NCI-H2227 treated with DMSO at 0.1 percent for 48 hours (cell line): ENCODE results near the gene SYT1.

Experiments used
- DNase-seq: peaks from one replicate; lab custom pipeline; 2025; lab: John Stamatoyannopoulos, UW

Gene SYT1

DNA sequence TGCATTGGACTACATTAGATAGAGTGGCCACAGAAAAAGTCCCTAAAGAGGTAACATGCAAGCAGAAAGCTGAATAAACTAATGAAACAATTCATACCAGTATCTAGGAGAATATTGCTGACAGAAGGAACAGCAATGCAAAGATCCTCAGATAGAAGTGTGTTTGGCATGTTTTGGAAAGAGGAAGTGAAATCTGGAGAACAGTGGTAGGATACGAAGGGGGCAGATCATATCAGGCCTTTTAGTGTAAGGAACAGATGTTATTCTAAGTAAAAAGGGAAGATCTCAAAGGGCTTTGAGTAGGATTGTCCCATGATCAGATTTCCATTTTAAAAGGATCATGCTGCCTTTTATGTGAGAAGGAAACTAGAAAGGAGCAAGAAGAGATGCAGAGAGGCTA lies 483.3 kb downstream of the SYT1 start:
- no peak for DNase-seq

DNA sequence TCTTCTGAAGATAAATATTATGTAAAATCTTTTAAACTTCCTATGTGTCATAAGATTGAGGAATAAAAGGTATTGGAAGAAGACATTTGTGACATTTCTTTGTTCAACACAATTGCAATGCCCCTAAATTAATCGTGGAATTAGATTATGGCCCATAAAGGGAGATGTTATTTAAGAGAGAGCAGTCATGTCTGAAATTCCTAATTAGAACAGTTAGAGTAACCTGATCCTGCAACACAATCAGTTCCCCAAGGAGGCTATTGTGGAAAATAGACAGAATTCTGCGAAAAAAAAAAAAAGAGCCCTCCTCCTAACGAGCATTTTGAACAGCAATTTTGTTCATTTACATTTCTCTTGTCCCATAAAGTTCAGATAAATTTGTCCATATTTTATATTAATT lies 486.7 kb downstream of the SYT1 start:
- no peak for DNase-seq

DNA sequence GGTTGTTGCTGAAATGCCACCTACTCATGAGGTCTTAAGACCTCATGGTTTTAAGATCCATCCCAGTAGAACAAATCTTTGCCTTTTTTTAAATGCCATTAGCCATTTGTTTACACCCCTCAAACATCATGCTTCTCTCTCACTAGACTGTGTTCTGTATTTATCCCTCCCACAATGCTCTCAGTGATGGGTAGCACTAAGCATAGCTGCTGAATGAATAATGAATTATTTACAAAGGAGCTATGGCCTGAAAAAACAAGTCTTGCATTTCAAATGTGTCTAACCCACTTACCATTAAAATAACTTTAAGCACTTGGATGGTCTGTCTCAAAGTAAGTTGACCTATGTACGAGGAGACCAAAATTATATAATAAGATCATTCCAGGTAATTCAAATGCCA lies 491.6 kb downstream of the SYT1 start:
- no peak for DNase-seq

DNA sequence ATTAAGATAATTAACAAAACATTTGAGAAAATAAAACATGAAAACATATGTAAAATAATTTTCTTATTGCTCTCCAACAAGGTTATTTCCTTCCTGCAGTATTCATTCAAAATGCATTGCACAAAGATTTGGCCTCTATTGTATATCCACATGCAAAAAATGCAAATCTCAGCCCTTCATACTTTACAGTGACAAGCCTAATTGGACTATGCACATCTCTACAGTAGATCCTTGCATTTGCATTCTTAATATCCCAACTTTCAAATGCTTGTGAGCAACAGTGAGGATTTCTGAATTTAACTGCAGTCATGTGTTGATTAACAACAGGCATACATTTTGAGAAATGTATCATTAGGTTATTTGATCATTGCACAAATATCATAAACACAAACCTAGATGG lies 492.5 kb downstream of the SYT1 start:
- no peak for DNase-seq

DNA sequence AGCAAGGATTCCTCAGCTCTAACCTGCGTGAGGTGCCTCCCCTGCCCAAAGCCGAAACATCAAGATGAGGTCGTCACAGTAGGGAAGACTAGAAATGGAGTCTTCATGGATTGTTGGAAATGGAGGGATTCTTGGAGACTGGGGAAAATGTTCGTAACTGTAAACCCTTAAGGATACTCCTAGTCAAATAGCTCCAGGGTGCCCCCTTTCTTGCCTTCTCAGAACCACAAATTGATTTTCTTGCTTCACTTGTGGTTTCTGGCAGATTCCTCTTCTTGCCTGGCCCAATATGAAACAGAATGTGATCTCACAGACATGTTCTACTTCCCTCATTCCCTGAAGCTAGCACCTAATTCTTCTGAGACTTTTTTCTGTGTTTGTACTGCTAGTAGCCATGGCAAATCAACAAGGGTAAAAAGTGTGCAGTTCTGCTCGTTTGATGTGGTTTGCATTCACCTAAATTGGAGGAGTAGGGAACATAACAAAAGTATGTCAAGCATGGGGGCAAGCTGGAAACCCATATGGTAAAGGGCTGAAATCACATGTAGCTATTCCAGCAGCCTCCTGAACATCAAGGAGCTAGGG lies 494.2 kb downstream of the SYT1 start:
- DNase-seq = no peak

DNA sequence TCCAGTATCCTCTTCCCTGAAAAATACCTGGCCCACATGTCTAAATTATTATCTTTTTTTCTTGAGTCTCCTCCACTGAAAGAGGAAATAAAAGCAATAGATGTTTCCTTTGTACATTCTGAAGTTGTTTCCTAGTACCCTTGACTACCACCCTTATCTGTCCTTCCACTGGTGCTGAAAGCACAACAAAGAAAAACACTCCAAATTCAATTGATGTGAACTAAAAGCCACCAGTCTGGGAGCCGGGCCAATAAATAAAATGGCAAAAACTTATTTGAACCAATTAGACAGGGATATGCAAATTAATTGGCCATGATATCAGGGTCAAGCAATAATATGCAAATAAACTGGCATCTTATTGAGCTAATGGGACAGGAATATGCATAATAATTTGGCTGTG lies 495.7 kb downstream of the SYT1 start:
- no peak for DNase-seq

- DNase-seq = no peak
Observed at GRCh38 chr12:79360936-79361335, 496.4 kb downstream of the SYT1 start.

GRCh38 chr12:79364197-79364596 lies 499.6 kb downstream of the SYT1 start:
- DNase-seq = no peak

GRCh38 chr12:79366374-79366773 lies 501.8 kb downstream of the SYT1 start:
- no peak for DNase-seq

DNA sequence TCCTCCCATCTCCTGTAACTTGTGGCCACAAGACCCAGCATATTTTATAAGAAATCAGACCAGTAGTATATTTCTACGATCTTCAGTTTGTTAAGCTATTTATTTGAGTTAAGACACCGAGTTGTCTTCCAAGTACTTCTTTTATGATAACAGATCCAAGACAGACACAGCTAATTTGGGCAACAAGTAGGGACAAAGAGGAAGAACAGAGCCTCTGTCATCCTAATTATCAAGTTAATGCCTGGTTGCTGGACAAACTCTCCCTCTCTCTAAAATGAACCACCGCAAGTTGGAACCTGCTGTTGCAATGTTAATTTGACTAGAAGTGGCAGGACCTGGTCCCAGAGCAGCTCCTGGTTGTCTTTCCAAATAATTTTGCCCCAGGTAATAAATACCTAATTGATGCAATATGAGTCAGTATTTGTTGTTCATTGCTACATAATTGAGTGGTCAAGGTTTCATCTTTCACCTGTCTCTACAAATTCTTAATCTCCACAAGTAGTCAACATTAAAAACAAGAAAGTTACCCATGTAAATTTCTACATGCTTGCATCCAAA lies 502.5 kb downstream of the SYT1 start:
- DNase-seq = no peak

DNA sequence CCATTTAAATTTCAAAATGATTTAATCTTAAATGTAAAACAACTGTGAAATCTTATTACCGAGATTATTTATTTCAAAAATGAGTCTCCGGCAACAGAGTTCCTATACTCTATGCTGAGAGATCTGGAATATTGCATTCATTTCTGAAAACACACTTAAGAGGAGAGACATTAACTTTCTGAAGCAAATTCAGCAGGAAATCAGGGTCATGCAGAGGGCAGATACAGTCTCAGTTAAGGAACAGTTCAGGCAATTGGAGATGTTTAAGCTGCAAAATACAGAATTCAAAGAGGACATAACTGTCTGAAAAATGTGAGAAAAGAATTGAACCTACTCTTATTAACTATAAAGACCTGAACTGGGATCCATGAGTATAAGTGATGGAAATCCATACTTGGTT lies 505.4 kb downstream of the SYT1 start:
- no peak for DNase-seq

DNA sequence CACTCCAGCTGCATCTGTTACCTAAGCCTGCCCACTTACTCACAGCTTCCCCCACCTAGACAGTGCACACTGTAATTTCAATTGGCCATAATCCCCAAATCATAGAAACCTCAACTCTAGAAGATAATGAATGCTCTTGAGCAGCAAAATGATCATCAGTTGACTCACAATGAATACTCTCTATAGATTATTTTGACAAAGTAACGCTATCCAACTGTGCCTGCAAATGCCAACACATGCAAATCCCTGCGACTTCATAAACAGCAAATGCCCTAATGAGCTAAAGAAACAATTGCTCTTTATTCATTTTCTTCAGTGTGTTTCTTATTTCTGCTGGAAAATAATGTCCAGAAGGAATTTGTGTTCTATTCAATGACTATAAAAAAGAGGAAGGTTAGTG lies 506.7 kb downstream of the SYT1 start:
- DNase-seq = peak; percentile 82

DNA sequence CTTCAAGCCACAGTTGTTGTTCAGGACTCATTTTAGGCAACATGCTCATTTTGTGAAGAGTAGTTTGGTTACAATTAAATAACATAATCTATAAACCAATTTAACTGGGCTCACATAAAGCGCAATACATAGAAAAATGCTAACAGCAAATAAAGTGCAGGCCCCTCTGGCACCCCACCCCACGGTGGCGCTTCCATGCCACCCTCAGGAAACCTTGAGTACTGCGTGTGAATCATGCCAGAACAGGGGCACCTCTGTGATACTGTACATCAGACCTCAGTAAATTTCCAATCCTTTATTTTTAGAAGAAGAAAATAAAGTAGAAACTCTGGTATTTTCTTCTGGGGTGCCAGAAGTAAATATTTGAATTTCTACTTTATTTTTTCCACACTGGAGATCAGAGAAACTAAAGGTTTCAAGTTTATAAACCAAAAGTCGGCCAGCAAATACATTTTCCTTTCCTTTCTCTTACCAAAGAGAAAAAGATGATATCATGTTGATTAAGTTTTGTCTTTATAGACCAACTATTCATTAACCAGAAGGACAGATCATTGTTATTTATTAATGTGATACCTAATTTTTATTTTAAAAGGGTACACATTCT lies 509.4 kb downstream of the SYT1 start:
- peak; percentile 51 for DNase-seq

DNA sequence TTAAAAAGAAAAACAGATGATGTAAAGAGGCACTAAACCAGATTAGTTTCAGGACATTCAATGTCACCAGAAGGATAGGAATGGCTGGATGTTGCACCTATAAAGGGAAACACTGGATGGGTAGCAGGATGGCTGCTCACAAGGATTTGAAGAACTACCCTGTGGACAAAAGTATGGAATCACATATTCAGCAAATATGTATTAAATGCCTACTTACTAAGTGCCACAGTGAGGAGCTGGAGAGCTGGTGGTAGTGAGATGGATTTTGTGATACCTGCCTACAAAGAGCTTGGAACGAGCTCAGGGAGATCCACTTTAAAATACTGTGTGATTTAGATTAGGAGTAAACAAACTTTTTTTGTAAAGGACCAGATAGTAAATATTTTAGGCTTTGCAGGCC lies 510.0 kb downstream of the SYT1 start:
- peak; percentile 29 for DNase-seq

DNA sequence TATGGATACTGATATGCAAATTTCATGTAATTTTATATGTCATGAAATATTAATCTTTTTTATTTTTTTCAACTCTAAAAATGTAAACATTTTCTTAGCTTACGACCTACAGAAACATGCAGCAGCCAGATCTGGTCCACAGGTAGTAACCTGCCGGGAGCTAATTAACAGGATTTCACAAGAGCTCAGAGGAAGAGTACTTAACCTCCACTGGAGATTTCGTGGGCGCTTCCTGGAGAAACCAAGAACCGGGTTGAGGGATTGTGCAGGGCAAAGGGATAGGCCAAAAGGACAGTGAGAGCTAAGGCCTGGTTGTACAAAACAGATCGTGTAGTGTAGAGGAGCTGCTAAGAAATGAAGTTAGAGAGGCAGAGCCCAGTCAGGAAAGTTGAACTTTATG lies 510.5 kb downstream of the SYT1 start:
- no peak for DNase-seq

GRCh38 chr12:79378496-79378895 lies 513.9 kb downstream of the SYT1 start:
- DNase-seq = no peak

DNA sequence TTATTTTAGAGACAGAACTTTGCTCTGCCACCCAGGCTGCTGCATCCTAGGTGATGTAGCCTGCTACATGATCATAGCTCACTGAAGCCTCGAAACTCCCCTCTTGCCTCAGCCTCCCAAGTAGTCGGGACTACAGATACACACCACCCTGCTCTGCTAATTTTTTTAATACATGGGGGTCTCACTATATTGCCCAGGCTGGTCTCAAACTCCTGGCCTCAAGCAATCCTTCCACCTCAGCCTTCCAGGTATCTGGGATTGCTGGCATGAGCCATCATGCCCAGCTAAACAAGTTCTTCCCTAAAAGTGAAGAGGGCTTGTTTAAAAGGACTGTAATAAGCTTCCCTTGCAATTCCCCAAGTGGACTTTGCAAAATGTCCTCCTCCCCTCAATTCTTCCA lies 515.8 kb downstream of the SYT1 start:
- DNase-seq = no peak

DNA sequence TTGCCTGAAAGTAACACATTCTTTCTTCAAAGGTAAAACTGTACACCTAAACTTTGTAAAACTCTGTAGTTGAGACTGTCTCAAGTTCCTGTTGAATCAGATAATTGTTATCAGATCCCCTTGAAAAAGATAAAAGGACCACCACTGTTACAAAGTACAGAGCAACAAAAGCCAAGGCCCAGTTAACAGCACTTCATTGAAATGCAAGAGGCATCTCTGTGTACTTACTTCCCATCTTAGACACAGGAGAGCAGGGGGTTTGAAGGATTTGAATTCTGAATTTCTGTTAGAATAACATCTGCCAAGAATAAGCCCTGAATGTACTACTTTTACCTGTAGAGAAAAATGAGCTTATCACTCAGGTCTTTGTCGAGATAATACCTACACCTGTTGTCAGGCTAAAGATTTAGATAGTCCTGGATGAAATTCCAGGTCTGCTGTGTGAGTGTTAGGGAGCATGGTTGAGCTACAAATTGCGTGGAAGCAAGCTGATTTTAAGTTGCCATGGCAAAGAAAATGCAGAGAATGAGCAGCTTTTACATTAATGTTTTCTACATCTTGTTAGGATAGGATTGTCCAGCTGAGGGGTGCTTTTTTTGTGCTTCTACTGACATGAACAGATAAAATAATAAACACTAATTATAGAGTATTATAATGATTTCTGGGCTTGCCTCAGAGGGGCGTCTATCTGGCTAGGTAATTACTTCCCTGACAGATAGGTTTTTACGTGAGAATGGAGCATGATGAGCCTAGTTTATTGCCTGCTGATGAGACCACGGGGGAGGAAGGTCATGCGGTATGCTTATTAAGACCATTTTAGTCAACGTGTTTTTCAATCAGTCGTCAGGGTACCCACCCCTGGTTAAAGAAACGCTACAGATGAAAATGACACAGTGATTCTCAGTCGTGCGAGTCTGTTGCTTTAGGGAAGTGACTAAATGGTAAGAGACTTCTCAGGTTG lies 517.0 kb downstream of the SYT1 start:
- DNase-seq = peak; percentile 98

- no peak for DNase-seq
Observed at GRCh38 chr12:79384551-79384950, 520.0 kb downstream of the SYT1 start.

GRCh38 chr12:79388011-79388410 lies 523.4 kb downstream of the SYT1 start:
- DNase-seq = no peak

DNA sequence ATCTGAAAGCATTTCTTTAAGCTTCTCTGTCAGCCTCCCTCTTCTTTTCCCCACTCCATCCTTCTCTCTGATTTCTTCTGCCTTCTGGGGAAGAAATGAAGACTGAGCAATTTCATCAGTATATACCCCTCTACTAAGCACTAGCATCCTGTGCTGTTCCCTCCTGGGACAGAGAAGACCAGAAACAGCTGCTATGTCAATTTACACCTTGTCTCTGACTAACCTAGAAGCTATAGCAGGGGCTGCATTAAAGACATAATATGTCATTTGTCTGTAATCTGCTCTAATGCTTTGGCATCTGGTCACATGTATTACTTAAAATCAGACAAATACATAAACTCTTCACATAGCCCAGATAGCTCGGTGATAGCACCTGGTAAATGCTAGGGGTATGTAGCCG lies 529.3 kb downstream of the SYT1 start:
- DNase-seq = no peak

DNA sequence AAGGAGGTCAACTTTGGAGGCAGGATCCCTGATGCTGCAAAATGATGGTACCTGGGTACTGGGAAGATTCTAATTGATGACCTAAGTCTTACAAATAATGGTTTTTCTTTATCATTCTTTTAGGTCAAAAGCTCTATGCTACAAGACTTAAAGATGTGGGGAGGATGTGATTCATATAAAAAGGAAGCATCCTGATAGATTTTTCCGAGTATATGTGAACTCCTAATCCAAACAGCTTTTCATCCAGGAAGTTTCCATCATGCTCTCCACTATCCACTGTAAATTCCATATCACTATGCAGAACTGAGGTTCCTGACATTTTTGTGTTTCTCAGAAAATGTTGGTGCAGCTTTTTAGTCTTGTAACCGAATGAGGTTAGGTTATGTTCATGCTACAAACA lies 533.0 kb downstream of the SYT1 start:
- DNase-seq = no peak

DNA sequence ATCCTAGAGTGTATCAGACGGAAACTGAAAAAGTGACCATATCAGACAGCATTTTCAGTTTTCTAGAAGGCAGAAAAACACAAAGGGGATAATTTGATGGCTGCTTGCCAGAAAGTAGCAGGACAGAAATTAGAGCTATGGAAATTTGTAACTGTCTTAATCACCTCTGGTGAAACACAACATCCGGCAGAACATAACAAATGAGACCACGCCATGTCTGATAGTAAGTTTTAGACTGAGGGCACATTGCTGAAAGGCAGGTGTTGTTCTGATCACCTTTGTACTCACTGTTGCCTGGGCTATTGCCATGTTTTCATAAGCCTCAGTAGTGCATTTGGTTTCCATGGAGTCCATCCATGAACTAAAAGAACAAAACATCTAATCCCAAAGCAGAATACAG lies 535.9 kb downstream of the SYT1 start:
- DNase-seq = no peak
